H4 (cell line): ENCODE data around the gene EDAR. TPM values are rescaled to one million over a fixed set of nuclear protein-coding genes. Genes with fewer than 3 reads are reported as not detected.

Experiments used
- DNase-seq: peaks from one replicate; pipeline ENCODE4 v3.0.0-alpha.2; 2015; ENCODE audit warnings: low spot score
- total RNA-seq: library from RNA; depleted of rRNA; stranded (reverse); fragments of >200 nt; shearing (Covaris generic); gene quantifications from 2 replicates; pipeline ENCODE4 v1.2.3, GENCODE V29; 2014

EDAR gene
- total RNA-seq, 1 experiment from 2014 or later, result not detected

- DNase-seq, result no peak
These were observed 80.3 kb downstream of the EDAR start for GRCh38 chr2:108908713-108909070.

- DNase-seq, result no peak
These were observed 81.0 kb downstream of the EDAR start for GRCh38 chr2:108907822-108908712.

GRCh38 chr2:108906403-108907077 lies 82.5 kb downstream of the EDAR start:
- DNase-seq, result no peak

GRCh38 chr2:108905906-108906305 lies 83.1 kb downstream of the EDAR start:
- DNase-seq, result no peak

GRCh38 chr2:108905176-108905575 lies 83.8 kb downstream of the EDAR start:
- DNase-seq, result no peak

- DNase-seq, result no peak
These were observed 84.3 kb downstream of the EDAR start for GRCh38 chr2:108904680-108905079.

- no peak for DNase-seq
These were observed 90.5 kb downstream of the EDAR start for GRCh38 chr2:108898315-108899082.

- DNase-seq, result no peak
These were observed 92.3 kb downstream of the EDAR start for GRCh38 chr2:108896741-108897140.

- DNase-seq, result no peak
These were observed 93.8 kb downstream of the EDAR start for GRCh38 chr2:108895188-108895587.

GRCh38 chr2:108894766-108895165 lies 94.3 kb downstream of the EDAR start:
- DNase-seq, result no peak

- no peak for DNase-seq
These were observed 95.7 kb downstream of the EDAR start for GRCh38 chr2:108893277-108893676.

GRCh38 chr2:108889907-108890306 lies 99.1 kb downstream of the EDAR start:
- no peak for DNase-seq

- DNase-seq, result no peak
These were observed 104.4 kb downstream of the EDAR start for GRCh38 chr2:108884619-108885018.

GRCh38 chr2:108878276-108878675 lies 110.7 kb downstream of the EDAR start:
- no peak for DNase-seq

GRCh38 chr2:108877506-108877905 lies 111.5 kb downstream of the EDAR start:
- no peak for DNase-seq

- no peak for DNase-seq
These were observed 118.9 kb downstream of the EDAR start for GRCh38 chr2:108870069-108870644.

GRCh38 chr2:108869542-108869941 lies 119.5 kb downstream of the EDAR start:
- no peak for DNase-seq

- DNase-seq, result no peak
These were observed 120.1 kb downstream of the EDAR start for GRCh38 chr2:108868911-108869310.

- no peak for DNase-seq
These were observed 123.0 kb downstream of the EDAR start for GRCh38 chr2:108866041-108866440.

- DNase-seq, result no peak
These were observed 130.1 kb downstream of the EDAR start for GRCh38 chr2:108858894-108859293.

- DNase-seq, result peak; percentile 23
These were observed 133.8 kb downstream of the EDAR start for GRCh38 chr2:108855194-108855593.

GRCh38 chr2:108854484-108854883 lies 134.5 kb downstream of the EDAR start:
- no peak for DNase-seq
